ENCODE results near the gene SH2D6. TPM values are rescaled to one million over a fixed set of nuclear protein-coding genes. Genes with fewer than 3 reads are reported as not detected.
"Not testable (repeated sequence)": the region's sequence is repeated elsewhere in the genome, so short reads cannot be mapped to it uniquely, and the experiment has no call there.

The SH2D6 gene
- not detected for polyA plus RNA-seq

DNA sequence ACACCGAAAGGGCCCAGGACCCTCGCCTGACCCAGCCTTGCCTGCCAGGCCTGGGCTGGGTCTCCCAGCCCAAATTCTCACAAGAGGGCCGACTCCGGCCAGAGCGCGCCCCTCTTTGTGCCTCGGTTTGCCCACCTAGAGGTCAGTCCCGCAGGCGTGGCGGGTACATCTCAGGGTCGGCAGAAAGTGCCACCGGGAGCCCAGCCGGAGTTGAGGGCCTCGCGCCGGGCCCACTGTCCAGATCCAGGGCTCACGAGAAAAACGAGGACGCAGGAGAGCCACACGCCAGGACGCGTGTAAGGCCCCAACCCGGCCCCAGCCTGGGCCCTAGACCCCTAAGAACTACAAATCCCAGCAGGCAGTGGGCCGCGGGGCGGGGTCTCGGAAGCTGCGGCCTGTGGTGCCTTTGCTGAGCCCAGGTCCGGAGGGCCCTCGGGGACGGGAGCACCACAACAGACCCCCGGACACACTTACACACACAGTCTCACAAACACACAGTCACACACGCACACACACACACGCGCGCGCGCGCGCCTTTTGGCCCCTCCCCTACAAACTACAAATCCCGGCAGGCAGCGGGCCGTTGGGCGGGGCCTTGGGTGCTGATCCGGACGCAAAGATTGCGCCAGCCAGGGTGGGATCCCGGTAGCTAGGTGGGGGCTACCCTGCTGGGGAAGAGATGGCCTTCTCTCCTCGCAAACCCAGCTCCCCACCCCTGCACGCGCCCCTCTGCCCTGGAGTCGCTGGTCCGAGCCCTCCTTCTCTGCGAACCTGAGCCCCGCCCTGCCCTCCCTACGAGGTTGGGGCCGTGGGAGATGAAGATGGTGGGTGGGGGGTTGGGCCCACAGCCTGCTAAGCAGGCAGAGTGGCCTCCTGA lies at the start of gene SH2D6:
TSS of gene SH2D6 (plus strand) at position 583 of the 877 bp plus-strand sequence. CDS start 10,752 bp downstream, outside the sequence.
- Mint-ChIP-seq H3K27ac (peak within 1 kb of the TSS; percentile 91 to 99 (median 94)), H3K27me3 (no peaks in the 10 kb centered on the region)

GRCh38 chr2:85368921-85369320 lies 49.6 kb upstream of the SH2D6 start:
- Mint-ChIP-seq H3K4me1 (peaks cover 0 to 1% (median 0%) of the 10 kb centered on the region in 3 donors), H3K4me3 (no peak overlapping the region), H3K27ac (no peak overlapping the region), H3K27me3 (no peaks in the 10 kb centered on the region), H3K36me3 (peaks cover 8% of the 10 kb centered on the region), H3K9me3 (peaks cover 0 to 2% (median 0%) of the 10 kb centered on the region in 3 donors)

More for the DNA sequence above, at the start of gene SH2D6:
- Mint-ChIP-seq H3K4me1 (peaks cover 16 to 35% (median 22%) of the 10 kb centered on the region in 3 donors), H3K9me3 (no peaks in the 10 kb centered on the region), H3K36me3 (no peaks in the 10 kb centered on the region), H3K4me3 (peak within 1 kb of the TSS; percentile 89 to 100 (median 98))

DNA sequence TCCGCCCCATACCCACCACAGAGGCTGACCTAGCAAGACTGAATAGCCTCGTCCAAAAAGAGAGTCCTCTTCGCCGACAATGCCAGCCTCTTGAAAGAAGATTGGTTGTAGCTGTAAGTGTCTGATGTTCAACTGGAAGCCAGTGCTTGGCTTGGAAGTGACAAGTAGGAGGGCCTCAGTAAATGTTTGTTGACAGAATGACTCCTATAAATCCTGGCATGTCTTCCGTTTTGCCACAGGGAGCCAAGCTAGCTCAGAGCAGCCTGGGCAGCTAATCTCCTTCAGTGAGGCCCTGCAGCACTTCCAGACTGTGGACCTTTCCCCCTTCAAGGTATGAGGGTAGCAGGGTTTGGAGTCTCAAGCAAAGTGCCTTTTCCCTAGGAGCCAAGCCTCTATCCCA lies 49.0 kb upstream of the SH2D6 start:
- Mint-ChIP-seq H3K4me3 (no peak overlapping the region), H3K4me1 (peaks cover 0 to 1% (median 0%) of the 10 kb centered on the region in 3 donors), H3K36me3 (peaks cover 8% of the 10 kb centered on the region), H3K27ac (no peak overlapping the region), H3K27me3 (no peaks in the 10 kb centered on the region), H3K9me3 (peaks cover 0 to 2% (median 0%) of the 10 kb centered on the region in 3 donors)

GRCh38 chr2:85371045-85371444 lies 47.5 kb upstream of the SH2D6 start:
- Mint-ChIP-seq H3K4me1 (peaks cover 0 to 5% (median 0%) of the 10 kb centered on the region in 3 donors), H3K9me3 (peaks cover 0 to 2% (median 0%) of the 10 kb centered on the region in 3 donors), H3K27me3 (no peaks in the 10 kb centered on the region), H3K4me3 (no peak overlapping the region), H3K27ac (no peak overlapping the region), H3K36me3 (peaks cover 13% of the 10 kb centered on the region)

GRCh38 chr2:85376291-85377065 lies 42.0 kb upstream of the SH2D6 start:
- H3K4me1 Mint-ChIP-seq, result peaks cover 0 to 3% (median 0%) of the 10 kb centered on the region in 3 donors
- H3K36me3 Mint-ChIP-seq, result peaks cover 26% of the 10 kb centered on the region
- no peak overlapping the region for H3K27ac Mint-ChIP-seq
- H3K9me3 Mint-ChIP-seq, result peaks cover 0 to 6% (median 4%) of the 10 kb centered on the region in 3 donors
- H3K4me3 Mint-ChIP-seq, result no peak overlapping the region
- H3K27me3 Mint-ChIP-seq, result no peaks in the 10 kb centered on the region

DNA sequence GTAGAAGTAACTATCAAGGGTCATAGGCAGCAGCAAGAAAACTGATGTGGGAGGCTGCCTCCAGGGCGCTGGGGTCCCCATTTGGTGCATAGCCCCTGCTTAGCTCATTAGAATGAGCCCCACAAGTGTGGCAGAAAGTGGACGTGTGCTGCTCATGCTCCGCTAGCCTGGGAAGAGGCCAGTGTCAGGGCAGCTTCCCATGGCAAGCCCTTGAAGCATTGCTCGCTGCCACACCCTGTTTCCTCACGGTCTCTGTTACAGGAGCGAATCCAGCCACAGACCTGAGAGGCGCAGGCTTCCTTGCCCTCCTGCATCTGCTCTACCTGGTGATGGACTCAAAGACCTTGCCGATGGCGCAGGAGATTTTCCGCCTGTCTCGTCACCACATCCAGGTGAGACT lies 41.4 kb upstream of the SH2D6 start:
- peaks cover 0 to 3% (median 0%) of the 10 kb centered on the region in 3 donors for H3K4me1 Mint-ChIP-seq
- no peak overlapping the region for H3K4me3 Mint-ChIP-seq
- H3K27ac Mint-ChIP-seq, result no peak overlapping the region
- peaks cover 25% of the 10 kb centered on the region for H3K36me3 Mint-ChIP-seq
- H3K9me3 Mint-ChIP-seq, result peaks cover 0 to 6% (median 4%) of the 10 kb centered on the region in 3 donors
- H3K27me3 Mint-ChIP-seq, result no peaks in the 10 kb centered on the region

DNA sequence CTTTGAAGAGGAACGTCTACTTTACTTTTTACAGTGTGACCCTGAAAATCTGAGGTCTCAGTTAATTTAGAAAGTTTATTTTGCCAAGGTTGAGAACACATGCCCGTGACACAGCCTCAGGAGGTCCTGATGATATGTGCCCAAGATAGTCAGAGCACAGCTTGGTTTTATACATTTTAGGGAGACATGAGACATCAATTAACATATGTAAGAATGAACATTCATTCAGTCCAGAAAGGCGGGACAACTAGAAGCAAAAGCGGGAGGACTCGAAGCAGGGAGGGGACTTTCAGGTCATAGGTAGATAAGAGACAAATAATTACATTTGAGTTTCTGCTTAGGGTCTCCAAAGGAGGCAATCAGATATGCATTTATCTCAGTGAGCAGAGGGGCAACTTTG lies 40.3 kb upstream of the SH2D6 start:
- Mint-ChIP-seq H3K27me3 (no peaks in the 10 kb centered on the region), H3K4me1 (peaks cover 0 to 3% (median 0%) of the 10 kb centered on the region in 3 donors), H3K36me3 (peaks cover 24% of the 10 kb centered on the region), H3K9me3 (peaks cover 0 to 5% (median 4%) of the 10 kb centered on the region in 3 donors), H3K27ac (peak overlapping the region in 1 of 3 donors; percentile 13), H3K4me3 (no peak overlapping the region)

- no peak overlapping the region for H3K27ac Mint-ChIP-seq
- H3K4me3 Mint-ChIP-seq, result no peak overlapping the region
- peaks cover 0 to 4% (median 4%) of the 10 kb centered on the region in 3 donors for H3K9me3 Mint-ChIP-seq
- H3K4me1 Mint-ChIP-seq, result peaks cover 0 to 5% (median 3%) of the 10 kb centered on the region in 3 donors
- no peaks in the 10 kb centered on the region for H3K27me3 Mint-ChIP-seq
- H3K36me3 Mint-ChIP-seq, result peaks cover 20% of the 10 kb centered on the region
Observed at GRCh38 chr2:85380048-85380447, 38.5 kb upstream of the SH2D6 start.

DNA sequence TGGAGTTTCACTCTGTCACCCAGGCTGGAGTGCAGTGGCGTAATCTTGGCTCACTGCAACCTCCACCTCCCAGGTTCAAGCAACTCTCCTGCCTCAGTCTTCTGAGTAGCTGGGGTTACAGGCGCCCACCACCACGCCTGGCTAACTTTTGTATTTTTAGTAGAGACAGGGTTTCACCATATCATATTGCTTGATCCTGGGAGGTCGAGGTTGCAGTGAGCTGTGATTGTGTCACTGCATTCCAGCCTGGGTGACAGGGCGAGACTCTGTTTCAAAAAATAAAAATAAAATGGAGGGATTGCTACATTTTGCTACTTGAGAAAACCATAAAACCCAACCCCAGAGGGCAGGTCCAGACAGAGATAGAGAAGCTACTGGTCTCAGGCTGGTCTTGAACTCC lies 35.4 kb upstream of the SH2D6 start:
- H3K36me3 Mint-ChIP-seq, result peaks cover 14% of the 10 kb centered on the region
- not testable (repeated sequence) for H3K27ac Mint-ChIP-seq, H3K4me1 Mint-ChIP-seq, H3K27me3 Mint-ChIP-seq, H3K9me3 Mint-ChIP-seq, H3K4me3 Mint-ChIP-seq

- Mint-ChIP-seq H3K36me3 (peaks cover 8% of the 10 kb centered on the region), H3K27me3 (no peaks in the 10 kb centered on the region), H3K27ac (peak overlapping the region in 1 of 3 donors; percentile 49), H3K4me1 (peaks cover 0 to 9% (median 1%) of the 10 kb centered on the region in 3 donors), H3K9me3 (peaks cover 0 to 4% (median 1%) of the 10 kb centered on the region in 3 donors), H3K4me3 (no peak overlapping the region)
Observed at GRCh38 chr2:85383850-85384249, 34.7 kb upstream of the SH2D6 start.

GRCh38 chr2:85385746-85386145 lies 32.8 kb upstream of the SH2D6 start:
- peaks cover 4% of the 10 kb centered on the region for H3K36me3 Mint-ChIP-seq

DNA sequence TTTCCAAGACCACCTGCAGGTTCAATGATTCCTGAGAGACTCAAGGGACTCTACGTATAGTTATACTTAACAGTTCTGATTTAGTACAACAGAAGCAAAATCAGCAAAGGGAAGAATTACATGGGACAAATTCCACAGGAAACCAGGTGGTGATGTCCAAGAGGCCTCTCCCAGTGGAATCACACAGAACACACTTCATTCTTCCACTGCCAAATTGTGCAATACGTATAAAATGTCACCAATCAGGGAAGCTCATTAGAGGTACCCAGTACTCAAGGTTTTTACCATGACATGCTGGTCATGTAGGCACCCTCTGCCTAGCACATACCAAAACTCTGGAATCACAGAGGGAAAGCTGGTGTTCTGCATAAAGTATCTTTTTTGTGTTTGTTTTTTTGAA lies 30.8 kb upstream of the SH2D6 start:
- H3K27ac Mint-ChIP-seq, result peak overlapping the region in 1 of 3 donors; percentile 31

More at GRCh38 chr2:85385746-85386145, 32.8 kb upstream of the SH2D6 start:
- no peaks in the 10 kb centered on the region for H3K27me3 Mint-ChIP-seq
- H3K27ac Mint-ChIP-seq, result no peak overlapping the region
- H3K4me3 Mint-ChIP-seq, result no peak overlapping the region
- H3K9me3 Mint-ChIP-seq, result no peaks in the 10 kb centered on the region
- peaks cover 0 to 10% (median 1%) of the 10 kb centered on the region in 3 donors for H3K4me1 Mint-ChIP-seq

GRCh38 chr2:85388878-85389538 lies 29.5 kb upstream of the SH2D6 start:
- peaks cover 3% of the 10 kb centered on the region for H3K36me3 Mint-ChIP-seq
- H3K4me3 Mint-ChIP-seq, result no peak overlapping the region
- peak overlapping the region; percentile 17 to 87 (median 56) for H3K27ac Mint-ChIP-seq
- H3K27me3 Mint-ChIP-seq, result no peaks in the 10 kb centered on the region
- no peaks in the 10 kb centered on the region for H3K9me3 Mint-ChIP-seq
- peaks cover 13 to 33% (median 18%) of the 10 kb centered on the region in 3 donors for H3K4me1 Mint-ChIP-seq

More for the DNA sequence above, 30.8 kb upstream of the SH2D6 start:
- Mint-ChIP-seq H3K9me3 (no peaks in the 10 kb centered on the region), H3K36me3 (peaks cover 4% of the 10 kb centered on the region), H3K4me3 (no peak overlapping the region), H3K27me3 (no peaks in the 10 kb centered on the region), H3K4me1 (peaks cover 9 to 24% (median 10%) of the 10 kb centered on the region in 3 donors)

GRCh38 chr2:85390941-85391669 lies 27.4 kb upstream of the SH2D6 start:
- Mint-ChIP-seq H3K27ac (peak overlapping the region; percentile 83 to 93 (median 89)), H3K4me3 (peak overlapping the region in 1 of 4 donors; percentile 27), H3K4me1 (peaks cover 16 to 30% (median 17%) of the 10 kb centered on the region in 3 donors), H3K36me3 (peaks cover 3% of the 10 kb centered on the region), H3K27me3 (no peaks in the 10 kb centered on the region), H3K9me3 (no peaks in the 10 kb centered on the region)
